OCI-LY3 (cell line): ENCODE measurements around the gene NBPF4.
"Not testable (repeated sequence)": the region's sequence is repeated elsewhere in the genome, so short reads cannot be mapped to it uniquely, and the experiment has no call there.

Experiments used
- EZH2phosphoT487 ChIP-seq: fragments of 200-600 bp; shearing (Covaris generic); IDR thresholded peaks from 2 replicates; pipeline ENCODE4 v1.6.1; 2018; ENCODE audit warnings: antibody characterized with exemption, mixed run types, low read depth
- TF ChIP-seq, protein P1 (sequence below): fragments of 200-600, 300-600 bp; sonication (generic); IDR thresholded peaks from 2 replicates; pipeline ENCODE4 v1.5.1; 2014; ENCODE audit warnings: antibody characterized with exemption, low read length, low read depth

DNA sequence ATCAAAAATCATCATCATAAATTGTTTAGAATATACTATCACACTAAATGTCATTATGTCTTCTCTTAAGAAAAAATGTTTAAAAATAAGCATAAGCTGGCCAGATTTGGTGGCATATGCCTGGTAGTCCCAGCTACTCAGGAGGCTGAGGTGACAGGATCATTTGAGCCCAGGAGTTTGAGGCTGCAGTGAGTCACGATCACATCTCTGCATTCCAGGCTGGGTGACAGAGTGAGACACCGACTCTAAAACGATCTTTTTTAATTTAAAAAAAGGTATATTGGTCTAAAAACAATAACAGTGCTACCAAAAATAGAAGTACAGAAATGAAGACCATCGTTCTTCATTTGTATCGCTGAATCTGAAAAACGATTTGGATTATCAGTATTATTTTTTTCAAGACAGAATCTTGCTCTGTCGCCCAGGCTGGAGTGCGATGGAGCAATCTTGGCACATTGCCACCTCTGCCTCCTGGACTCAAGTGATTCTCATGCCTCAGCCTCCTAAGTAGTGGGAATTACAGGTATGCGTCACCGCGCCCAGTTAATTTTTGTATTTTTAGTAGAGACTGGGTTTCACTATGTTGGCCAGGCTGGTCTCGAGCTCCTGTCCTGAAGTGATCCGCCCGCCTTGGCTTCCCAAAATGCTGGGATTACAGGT is 26.2 kb downstream of the NBPF4 start:
- TF ChIP-seq, protein P1, sequence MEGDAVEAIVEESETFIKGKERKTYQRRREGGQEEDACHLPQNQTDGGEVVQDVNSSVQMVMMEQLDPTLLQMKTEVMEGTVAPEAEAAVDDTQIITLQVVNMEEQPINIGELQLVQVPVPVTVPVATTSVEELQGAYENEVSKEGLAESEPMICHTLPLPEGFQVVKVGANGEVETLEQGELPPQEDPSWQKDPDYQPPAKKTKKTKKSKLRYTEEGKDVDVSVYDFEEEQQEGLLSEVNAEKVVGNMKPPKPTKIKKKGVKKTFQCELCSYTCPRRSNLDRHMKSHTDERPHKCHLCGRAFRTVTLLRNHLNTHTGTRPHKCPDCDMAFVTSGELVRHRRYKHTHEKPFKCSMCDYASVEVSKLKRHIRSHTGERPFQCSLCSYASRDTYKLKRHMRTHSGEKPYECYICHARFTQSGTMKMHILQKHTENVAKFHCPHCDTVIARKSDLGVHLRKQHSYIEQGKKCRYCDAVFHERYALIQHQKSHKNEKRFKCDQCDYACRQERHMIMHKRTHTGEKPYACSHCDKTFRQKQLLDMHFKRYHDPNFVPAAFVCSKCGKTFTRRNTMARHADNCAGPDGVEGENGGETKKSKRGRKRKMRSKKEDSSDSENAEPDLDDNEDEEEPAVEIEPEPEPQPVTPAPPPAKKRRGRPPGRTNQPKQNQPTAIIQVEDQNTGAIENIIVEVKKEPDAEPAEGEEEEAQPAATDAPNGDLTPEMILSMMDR = not testable (repeated sequence)
- not testable (repeated sequence) for TF ChIP-seq EZH2phosphoT487
